Kidney epithelial cell (primary cell): ENCODE data around the gene TBC1D3B. TPM values are rescaled to one million over a fixed set of nuclear protein-coding genes. Genes with fewer than 3 reads are reported as not detected.
A peak's percentile ranks its signal among the peaks of the same experiment; 100 is the strongest.

Source experiments
- DNase-seq: peaks from one replicate; pipeline ENCODE4 v3.0.0-alpha.2; 2010; ENCODE audit warnings: low read depth
- H3K27me3 ChIP-seq: 2 replicates; pipeline ENCODE4 v1.6.0; 2011; ENCODE audit warnings: low read length; ENCODE audit not compliant: control insufficient read depth, insufficient read depth
- H3K36me3 ChIP-seq: 2 replicates; pipeline ENCODE4 v1.5.1; 2011; ENCODE audit warnings: low read length; ENCODE audit not compliant: control insufficient read depth, insufficient read depth
- H3K4me3 ChIP-seq: 2 replicates; pipeline ENCODE4 v1.5.1; 2011; ENCODE audit warnings: low read depth, mild to moderate bottlenecking, control low read depth, low read length
- total RNA-seq: library from RNA; depleted of rRNA; stranded (reverse); fragments of >200 nt; gene quantifications from 2 replicates; pipeline ENCODE4 v1.2.3, GENCODE V29; 2015
- TF ChIP-seq, protein P1 (sequence below): IDR thresholded peaks from 2 replicates; pipeline ENCODE4 v1.5.1; 2011; ENCODE audit warnings: mild to moderate bottlenecking, moderate library complexity, low read length, control low read depth, inconsistent platforms; ENCODE audit not compliant: insufficient read depth, poor library complexity, severe bottlenecking

TBC1D3B gene
- total RNA-seq, 1 donor from 2014 or later = not detected

GRCh38 chr17:36149296-36149820 is 27.1 kb downstream of the TBC1D3B start:
- TF ChIP-seq, protein P1, sequence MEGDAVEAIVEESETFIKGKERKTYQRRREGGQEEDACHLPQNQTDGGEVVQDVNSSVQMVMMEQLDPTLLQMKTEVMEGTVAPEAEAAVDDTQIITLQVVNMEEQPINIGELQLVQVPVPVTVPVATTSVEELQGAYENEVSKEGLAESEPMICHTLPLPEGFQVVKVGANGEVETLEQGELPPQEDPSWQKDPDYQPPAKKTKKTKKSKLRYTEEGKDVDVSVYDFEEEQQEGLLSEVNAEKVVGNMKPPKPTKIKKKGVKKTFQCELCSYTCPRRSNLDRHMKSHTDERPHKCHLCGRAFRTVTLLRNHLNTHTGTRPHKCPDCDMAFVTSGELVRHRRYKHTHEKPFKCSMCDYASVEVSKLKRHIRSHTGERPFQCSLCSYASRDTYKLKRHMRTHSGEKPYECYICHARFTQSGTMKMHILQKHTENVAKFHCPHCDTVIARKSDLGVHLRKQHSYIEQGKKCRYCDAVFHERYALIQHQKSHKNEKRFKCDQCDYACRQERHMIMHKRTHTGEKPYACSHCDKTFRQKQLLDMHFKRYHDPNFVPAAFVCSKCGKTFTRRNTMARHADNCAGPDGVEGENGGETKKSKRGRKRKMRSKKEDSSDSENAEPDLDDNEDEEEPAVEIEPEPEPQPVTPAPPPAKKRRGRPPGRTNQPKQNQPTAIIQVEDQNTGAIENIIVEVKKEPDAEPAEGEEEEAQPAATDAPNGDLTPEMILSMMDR = no peak
- no peak for DNase-seq
- H3K27me3 ChIP-seq = peaks cover 3% of the 10 kb centered on the region
- no peak overlapping the region for H3K4me3 ChIP-seq
- H3K36me3 ChIP-seq = no peaks in the 10 kb centered on the region

GRCh38 chr17:36148559-36149295 is 27.7 kb downstream of the TBC1D3B start:
- H3K4me3 ChIP-seq = no peak overlapping the region
- DNase-seq = no peak
- H3K27me3 ChIP-seq = peaks cover 3% of the 10 kb centered on the region
- H3K36me3 ChIP-seq = no peaks in the 10 kb centered on the region
- TF ChIP-seq, protein P1 = peak; percentile 98

DNA sequence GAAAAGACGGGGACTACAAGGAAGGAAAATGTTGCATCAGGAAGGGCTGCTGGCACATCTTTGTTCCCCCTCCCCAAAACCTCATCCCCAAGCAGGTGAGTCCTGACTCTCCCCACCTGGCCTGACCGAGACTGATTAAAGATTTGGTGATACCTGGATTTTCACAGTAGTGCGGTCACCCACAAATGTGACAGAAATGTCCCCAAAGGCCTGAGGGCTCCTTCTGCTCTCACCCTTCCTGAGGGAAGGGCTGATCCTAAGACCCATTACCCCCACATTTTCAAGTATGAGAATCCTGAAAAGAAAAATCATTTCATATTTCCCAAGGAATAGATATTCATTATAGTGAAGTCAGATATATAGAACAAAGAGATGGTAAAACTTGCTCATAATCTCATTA is 28.8 kb downstream of the TBC1D3B start:
- no peak overlapping the region for H3K4me3 ChIP-seq
- peaks cover 3% of the 10 kb centered on the region for H3K27me3 ChIP-seq
- H3K36me3 ChIP-seq = no peaks in the 10 kb centered on the region
- DNase-seq = no peak
- TF ChIP-seq, protein P1 = no peak

DNA sequence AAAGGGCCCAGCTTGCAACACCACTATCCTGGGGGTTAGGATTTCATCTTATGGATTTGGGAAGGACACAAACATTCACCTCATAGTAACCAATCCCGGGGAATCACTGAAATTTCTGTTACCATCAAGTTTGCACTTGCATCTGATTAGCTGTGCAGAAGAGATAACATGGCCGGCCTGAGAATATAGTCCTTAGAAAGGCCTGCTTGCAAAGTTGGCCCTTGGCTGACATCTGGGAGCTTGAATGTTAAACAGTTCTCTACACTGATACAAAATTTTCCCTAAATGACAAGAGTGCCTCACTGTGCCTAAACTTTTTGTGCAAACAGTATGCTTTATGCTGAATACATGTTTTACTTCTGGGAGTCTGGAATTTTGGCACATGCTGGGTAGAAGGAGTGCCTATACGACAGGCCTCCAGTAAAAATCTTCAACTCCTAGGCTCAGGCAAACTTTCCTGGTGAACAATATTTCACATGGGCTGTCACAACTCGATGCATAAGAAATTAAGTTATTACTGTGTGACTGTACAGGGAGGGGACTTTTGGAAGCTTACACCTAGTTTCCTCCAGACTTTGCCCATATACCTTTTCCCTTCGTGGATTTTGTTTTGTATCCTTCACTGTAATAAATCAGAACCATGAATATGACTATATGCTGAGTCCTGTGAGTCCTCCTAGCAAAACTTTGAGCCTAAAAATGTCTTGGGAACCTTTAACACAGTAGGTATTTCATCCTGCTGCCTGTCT is 31.3 kb downstream of the TBC1D3B start:
- TF ChIP-seq, protein P1 = no peak
- H3K4me3 ChIP-seq = no peak overlapping the region

DNA sequence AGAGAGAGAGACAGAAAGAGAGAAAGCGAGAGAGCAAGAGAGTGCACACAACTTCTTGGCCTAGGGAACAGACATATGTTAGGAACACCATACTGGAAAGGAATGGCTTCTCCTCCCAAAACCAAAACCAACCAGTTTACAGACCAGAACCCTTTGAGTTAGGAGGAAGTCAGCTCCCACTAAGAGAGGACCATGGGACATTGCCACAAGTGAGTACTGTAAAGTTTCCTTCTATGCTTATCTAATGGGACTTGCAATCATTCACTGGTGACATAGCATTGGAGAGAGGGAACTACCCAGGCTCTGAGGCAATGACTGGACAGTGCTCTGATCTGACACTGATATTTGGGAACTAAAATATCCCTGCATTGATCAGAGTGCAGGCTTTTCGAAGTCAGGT is 32.4 kb downstream of the TBC1D3B start:
- H3K4me3 ChIP-seq = no peak overlapping the region

More for the DNA sequence above, 31.3 kb downstream of the TBC1D3B start:
- no peak for DNase-seq
- Histone ChIP-seq H3K36me3 (no peaks in the 10 kb centered on the region), H3K27me3 (peaks cover 3% of the 10 kb centered on the region)

More for the DNA sequence above, 32.4 kb downstream of the TBC1D3B start:
- TF ChIP-seq, protein P1 = no peak
- no peak for DNase-seq
- Histone ChIP-seq H3K36me3 (no peaks in the 10 kb centered on the region), H3K27me3 (peaks cover 3% of the 10 kb centered on the region)
